ENCODE data around the gene GPATCH4.
"Not testable (repeated sequence)": the region's sequence is repeated elsewhere in the genome, so short reads cannot be mapped to it uniquely, and the experiment has no call there.

The GPATCH4 gene

GRCh38 chr1:156625436-156626078 is 24.3 kb upstream of the GPATCH4 start:
- no peak for DNase-seq

- no peak for DNase-seq
Observed at GRCh38 chr1:156624814-156625435, 23.6 kb upstream of the GPATCH4 start.

- DNase-seq = peak; percentile 48
Observed at GRCh38 chr1:156623946-156624813, 22.9 kb upstream of the GPATCH4 start.

DNA sequence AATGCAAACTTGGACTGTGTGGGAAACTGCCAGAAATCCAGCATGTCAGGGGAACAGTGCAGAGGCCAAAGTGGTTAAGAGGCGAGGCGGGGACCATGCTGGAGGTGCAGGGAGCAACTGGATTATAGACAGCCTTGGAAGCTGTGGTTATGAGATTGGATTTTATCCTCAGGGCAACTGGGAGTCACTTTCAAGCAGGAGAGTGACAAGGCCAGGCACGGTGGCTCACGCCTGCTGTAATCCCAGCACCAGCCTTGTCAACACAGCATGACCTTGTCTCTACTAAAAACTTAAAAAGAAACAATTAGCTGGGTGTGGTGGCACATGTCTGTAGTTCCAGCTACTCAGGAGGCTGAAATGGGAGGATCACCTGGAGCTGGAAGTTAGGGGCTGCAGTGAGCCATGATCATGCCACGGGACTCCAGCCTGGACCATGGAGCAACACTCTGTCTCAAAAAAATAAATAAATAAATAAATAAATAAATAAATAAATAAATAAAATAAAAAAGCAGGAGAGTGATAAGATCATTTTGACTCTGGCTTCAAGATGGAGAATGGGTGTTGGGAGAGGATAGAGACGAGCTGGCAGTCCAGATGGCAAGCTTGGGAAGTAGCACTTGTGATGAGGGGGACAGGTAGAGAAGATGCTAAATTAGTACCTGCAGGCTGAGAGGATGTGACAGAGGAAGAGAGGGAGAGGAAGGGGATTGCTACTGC is 21.5 kb upstream of the GPATCH4 start:
- no peak for DNase-seq

DNA sequence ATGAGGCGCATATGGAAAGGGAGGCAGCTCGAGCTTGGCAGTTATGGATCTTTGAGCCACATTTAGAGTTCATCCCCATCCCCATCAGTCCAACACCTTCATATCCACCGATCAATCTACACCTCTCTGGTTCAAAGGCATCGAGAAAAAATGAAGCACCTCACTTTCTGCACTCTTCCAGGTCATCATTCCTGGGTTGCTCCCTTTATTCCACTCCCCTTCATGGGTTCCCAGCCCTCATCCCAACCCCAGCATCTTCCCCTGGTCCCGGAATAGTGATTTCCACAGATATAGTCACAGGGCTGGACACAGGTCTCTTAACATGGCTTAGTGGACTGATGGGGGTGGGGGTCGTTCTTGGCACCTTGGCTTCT is 18.3 kb upstream of the GPATCH4 start:
- DNase-seq = no peak

DNA sequence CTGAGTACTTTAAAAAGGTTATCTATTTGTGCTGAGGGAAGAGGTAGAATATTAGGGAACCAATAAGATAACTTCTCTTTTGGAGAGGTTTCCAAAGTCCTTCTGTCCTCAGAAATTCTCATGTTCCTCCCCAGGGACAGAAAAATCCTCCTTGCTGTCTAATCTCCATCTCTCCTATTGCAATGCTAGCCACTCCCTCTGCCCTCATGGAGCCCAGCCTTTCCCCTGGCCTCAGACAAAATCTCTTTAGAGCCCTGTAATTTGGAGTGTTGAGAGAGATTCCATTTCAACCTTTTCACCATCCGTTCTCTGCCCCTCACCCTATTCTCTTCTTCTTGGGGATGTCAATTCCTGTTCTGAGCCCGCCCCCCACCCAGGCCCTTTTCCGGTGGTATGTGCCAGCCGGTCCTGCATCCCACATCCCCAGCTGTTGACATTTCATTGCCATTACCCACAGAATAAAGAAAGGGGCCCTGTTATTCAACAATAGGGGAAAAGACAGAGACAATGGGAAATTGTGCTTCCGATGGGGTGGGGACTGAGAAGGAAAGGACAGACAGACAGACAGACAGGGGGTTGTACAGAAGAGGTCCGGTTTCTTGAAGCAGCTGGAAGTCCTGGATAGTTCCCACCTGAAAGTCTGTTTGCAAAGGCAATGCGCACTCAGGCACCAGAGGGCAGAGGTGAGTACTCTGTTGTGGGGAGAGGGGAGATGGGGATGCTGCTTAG is 17.7 kb upstream of the GPATCH4 start, which contains the start of gene HAPLN2:
Gene HAPLN2 (plus strand): TSS at position 563 of the 729 bp plus-strand sequence. CDS start 4,076 bp downstream, outside the sequence.
- no peak for DNase-seq

GRCh38 chr1:156616463-156616862 is 15.2 kb upstream of the GPATCH4 start:
- no peak for DNase-seq

DNA sequence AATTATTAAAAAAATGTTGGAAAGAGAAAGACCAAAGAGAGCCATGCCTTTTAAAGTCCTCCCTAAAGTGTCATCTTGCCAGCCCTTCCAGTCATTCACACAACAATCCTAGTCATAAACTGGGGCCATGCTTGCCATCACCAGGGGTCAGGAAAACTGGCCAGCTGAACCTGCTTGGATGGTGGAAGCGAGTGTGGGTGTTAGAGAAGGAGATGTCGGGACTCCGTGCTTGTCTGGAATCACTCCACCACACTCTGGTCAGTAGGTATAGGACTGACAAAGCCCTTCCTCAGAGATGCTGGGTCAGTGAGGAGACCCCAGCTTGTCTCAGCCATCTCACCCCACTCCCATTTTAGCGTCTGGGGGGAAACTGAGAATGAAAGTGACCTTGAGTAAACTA is 14.7 kb upstream of the GPATCH4 start:
- DNase-seq = no peak

GRCh38 chr1:156612666-156613065 is 11.4 kb upstream of the GPATCH4 start:
- DNase-seq = no peak

- DNase-seq = not testable (repeated sequence)
Observed at GRCh38 chr1:156610072-156610471, 8.8 kb upstream of the GPATCH4 start.

- no peak for DNase-seq
Observed at GRCh38 chr1:156608981-156609380, 7.7 kb upstream of the GPATCH4 start.

- DNase-seq = peak; percentile 52
Observed at GRCh38 chr1:156608036-156608674, 6.9 kb upstream of the GPATCH4 start.

DNA sequence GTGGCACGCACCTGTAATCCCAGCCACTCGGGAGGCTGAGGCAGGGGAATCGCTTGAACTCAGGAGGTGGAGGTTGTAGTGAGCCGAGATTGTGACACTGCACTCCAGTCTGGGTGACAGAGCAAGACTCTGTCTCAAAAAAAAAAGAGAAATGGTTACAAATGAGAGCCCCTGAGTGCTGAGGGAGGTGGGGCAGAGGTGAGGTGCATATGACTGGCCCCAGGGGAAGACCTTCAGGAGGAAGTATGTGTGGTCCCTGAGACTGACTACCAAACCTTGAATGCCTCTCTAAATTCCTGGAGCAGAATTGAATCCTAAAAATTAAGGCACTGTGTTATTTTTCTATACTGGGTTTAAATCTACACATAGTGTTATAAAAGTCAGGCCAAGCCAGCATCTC is 6.1 kb upstream of the GPATCH4 start:
- DNase-seq = not testable (repeated sequence)

DNA sequence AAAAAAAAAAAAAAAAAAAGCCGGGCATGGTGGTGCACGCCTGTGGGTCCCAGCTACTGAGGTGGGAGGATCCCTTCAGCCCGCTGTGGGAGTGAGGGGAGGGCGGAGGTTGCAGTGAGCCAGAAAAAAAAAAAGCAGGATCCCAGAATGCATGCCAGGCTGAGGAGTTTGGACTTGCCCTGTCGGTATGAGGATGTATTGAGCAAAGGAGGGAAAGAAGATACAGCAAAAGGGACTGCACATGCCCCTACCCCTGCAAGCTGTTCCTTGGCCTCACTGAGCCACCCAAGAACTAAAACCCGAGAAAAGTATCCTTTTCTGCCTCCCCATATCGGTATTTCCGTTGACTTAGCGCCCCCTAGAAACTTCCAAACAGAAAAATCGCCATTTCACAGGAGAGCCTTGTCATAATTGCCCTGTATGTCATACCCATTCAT is 1.3 kb upstream of the GPATCH4 start:
- no peak for DNase-seq

DNA sequence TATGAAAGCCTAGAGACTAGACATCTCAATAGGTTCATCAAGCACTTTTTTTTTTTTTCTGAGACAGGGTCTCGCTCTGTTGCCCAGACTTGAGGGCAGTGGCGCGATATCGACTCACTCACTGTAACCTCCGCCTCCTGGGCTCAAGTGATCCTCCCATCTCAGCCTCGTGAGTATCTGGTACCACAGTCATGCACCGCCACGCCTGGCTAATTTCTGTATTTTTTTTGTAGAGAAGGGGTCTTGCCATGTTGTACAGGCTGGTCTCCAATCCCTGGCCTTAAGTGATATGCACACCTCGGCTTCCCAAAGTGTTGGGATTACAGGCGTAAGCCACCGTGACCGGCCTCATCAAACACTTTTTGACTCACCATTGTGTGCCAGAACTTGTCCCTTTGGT is 613 bp upstream of the GPATCH4 start:
- DNase-seq = no peak

DNA sequence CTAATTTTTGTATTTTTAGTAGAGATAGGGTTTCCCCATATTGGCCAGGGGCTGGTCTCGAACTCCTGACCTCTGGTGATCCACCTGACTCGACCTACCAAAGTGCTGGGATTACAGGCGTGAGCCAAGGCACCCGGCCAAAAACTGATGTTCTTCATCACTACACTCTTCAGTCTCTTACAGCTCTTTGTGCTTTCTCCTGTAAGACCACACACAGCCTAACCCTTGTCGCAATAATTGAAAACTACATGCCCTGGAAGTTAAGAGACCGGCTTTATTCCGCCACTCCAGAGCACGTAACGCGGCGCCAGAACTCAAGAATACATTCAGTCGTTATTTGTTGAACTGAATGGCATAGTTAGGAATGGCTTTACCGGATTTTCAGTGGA is 552 bp downstream of the GPATCH4 start:
- no peak for DNase-seq

- no peak for DNase-seq
Observed at GRCh38 chr1:156599811-156600210, 1.5 kb downstream of the GPATCH4 start.

GRCh38 chr1:156598731-156599432 is 2.4 kb downstream of the GPATCH4 start:
- DNase-seq = no peak

DNA sequence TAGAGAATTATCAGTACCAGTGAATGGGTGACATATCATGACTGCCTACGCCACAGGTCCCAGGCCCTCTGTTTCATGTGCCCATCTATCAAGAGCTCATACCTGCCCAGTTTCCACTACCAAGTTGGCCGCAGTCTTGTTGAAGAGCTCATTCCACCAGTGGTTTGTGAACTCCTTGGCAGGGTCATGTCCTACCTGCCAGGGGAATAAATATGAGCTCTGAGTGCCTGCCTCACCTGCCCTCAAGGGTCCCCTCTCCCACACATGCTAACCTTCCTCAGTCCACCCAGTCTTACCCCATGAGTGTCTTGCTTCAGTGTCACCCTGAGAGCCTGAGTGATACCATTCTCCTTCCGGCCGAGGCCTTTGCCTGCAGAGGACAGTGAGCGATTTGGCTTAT is 3.2 kb downstream of the GPATCH4 start:
- DNase-seq = no peak

DNA sequence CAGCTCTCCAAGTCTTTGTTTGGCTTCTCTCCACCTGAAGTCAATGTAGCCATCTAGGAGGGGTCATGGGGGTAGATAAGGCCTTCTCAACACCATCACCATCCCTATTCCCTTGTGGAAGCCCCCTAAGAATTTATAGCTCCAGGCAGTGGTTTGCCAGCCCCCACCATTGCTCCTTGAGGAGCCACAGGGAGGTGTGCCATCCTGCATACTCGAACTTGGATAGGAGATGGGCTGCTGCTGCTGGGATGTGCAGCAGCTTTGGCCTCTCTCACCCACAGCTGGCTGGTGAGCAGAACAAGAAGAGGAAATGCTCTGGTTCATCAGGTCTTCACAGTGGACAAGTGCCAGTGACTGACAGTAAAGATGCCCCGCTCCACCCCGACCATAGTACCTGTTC is 4.9 kb downstream of the GPATCH4 start:
- no peak for DNase-seq

- DNase-seq = no peak
Observed at GRCh38 chr1:156595016-156595415, 6.3 kb downstream of the GPATCH4 start.

All from DMS79 (cell line).